Vagina (tissue), 2 donors: ENCODE results near the gene KRT31.
"Not testable (repeated sequence)": the region's sequence is repeated elsewhere in the genome, so short reads cannot be mapped to it uniquely, and the experiment has no call there.

Source experiments
- POLR2A ChIP-seq, 2 donors: fragments of 450-650 bp; IDR thresholded peaks; one replicate each; pipeline ENCODE4 v1.6.1; 2017; ENCODE audit warnings: antibody characterized with exemption in 2 of 2, mild to moderate bottlenecking in 2 of 2, moderate library complexity in 2 of 2
- POLR2AphosphoS5 ChIP-seq, 2 donors: sonication (generic); formaldehyde crosslinking; IDR thresholded peaks; one replicate each; pipeline ENCODE4 v1.9.0; 2017; ENCODE audit warnings: antibody characterized with exemption in 2 of 2, mild to moderate bottlenecking in 2 of 2, low read depth in 1 of 2; ENCODE audit not compliant: insufficient read depth in 1 of 2
- TF ChIP-seq, protein P1 (sequence below), 3 experiments: fragments of 450-650 bp in 2 of 3; fragments of 200-600 bp in 1 of 3; sonication (generic) in 1 of 3; IDR thresholded peaks; one replicate each; pipeline ENCODE4 v1.5.1; 2017 to 2019; ENCODE audit warnings: antibody characterized with exemption in 3 of 3, mild to moderate bottlenecking in 2 of 3, moderate library complexity in 2 of 3

DNA sequence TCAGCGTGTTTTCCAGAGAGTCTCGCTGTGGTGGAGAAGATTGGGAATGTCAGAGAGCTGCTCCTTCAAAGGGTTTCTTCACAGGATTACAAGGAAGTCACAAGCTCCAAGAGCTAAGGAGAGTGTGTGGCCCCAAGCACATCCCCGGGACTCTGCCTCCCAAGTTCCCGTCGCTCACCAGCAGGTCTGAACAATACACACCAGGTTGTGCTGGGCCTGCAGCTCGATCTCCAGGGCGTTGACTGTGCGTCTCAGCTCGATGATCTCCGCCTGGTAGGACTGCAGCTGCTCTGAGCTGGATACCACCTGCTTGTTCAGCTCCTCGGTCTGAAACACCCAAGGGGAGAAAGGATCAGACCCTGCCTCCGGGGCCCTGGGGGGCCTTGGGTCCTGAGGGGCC lies 2.4 kb downstream of the KRT31 start:
- TF ChIP-seq POLR2A (IDR thresholded peaks at IDR 0.05); POLR2AphosphoS5 (IDR thresholded peaks at IDR 0.05; ENCODE audit: insufficient read depth in 1 of 2, low read depth in 1 of 2): not testable (repeated sequence)
- TF ChIP-seq, protein P1, sequence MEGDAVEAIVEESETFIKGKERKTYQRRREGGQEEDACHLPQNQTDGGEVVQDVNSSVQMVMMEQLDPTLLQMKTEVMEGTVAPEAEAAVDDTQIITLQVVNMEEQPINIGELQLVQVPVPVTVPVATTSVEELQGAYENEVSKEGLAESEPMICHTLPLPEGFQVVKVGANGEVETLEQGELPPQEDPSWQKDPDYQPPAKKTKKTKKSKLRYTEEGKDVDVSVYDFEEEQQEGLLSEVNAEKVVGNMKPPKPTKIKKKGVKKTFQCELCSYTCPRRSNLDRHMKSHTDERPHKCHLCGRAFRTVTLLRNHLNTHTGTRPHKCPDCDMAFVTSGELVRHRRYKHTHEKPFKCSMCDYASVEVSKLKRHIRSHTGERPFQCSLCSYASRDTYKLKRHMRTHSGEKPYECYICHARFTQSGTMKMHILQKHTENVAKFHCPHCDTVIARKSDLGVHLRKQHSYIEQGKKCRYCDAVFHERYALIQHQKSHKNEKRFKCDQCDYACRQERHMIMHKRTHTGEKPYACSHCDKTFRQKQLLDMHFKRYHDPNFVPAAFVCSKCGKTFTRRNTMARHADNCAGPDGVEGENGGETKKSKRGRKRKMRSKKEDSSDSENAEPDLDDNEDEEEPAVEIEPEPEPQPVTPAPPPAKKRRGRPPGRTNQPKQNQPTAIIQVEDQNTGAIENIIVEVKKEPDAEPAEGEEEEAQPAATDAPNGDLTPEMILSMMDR (IDR thresholded peaks at IDR 0.05): not testable (repeated sequence)
